Tibial nerve (tissue), 4 donors: ENCODE measurements around the gene REPS2. TPM values are rescaled to one million over a fixed set of nuclear protein-coding genes. Genes with fewer than 3 reads are reported as not detected.
"Not testable (repeated sequence)": the region's sequence is repeated elsewhere in the genome, so short reads cannot be mapped to it uniquely, and the experiment has no call there.

Source experiments
- DNase-seq, 2 donors: peaks; one replicate each; pipeline ENCODE4 v3.0.0-alpha.2; 2019; ENCODE audit warnings: low spot score in 2 of 2
- H3K27ac ChIP-seq, 4 donors: fragments of 200-600 bp; sonication (generic) in 3 of 4; one replicate each; pipeline ENCODE4 v1.5.1; 2017 to 2019; ENCODE audit warnings: mild to moderate bottlenecking in 1 of 4
- H3K27me3 ChIP-seq, 2 donors: fragments of 200-600 bp; sonication (generic) in 1 of 2; one replicate each; pipeline versions ENCODE4 v1.5.1 to v1.6.0; 2017 to 2019
- H3K36me3 ChIP-seq, 3 donors: fragments of 200-600 bp; sonication (generic); one replicate each; pipeline ENCODE4 v1.5.1; 2018 to 2019
- H3K4me1 ChIP-seq, 4 donors: fragments of 200-600 bp; sonication (generic) in 3 of 4; one replicate each; pipeline ENCODE4 v1.5.1; 2017 to 2019
- H3K4me3 ChIP-seq, 4 donors: fragments of 200-600 bp; sonication (generic) in 3 of 4; one replicate each; pipeline ENCODE4 v1.5.1; 2017 to 2019; ENCODE audit warnings: mild to moderate bottlenecking in 1 of 4, moderate library complexity in 1 of 4
- H3K9me3 ChIP-seq, 4 donors: fragments of 200-600 bp; sonication (generic) in 3 of 4; one replicate each; pipeline ENCODE4 v1.5.1; 2017 to 2019
- EP300 ChIP-seq, 2 donors: sonication (generic); formaldehyde crosslinking; IDR thresholded peaks; one replicate each; pipeline ENCODE4 v1.6.1; 2017; ENCODE audit warnings: antibody characterized with exemption in 2 of 2, mild to moderate bottlenecking in 1 of 2
- POLR2A ChIP-seq, 2 donors: fragments of 450-650 bp; IDR thresholded peaks; one replicate each; pipeline ENCODE4 v1.6.1; 2017; ENCODE audit warnings: antibody characterized with exemption in 2 of 2, mild to moderate bottlenecking in 2 of 2, moderate library complexity in 2 of 2
- WGBS, 2 donors: methylation state at CpG; one replicate each; pipeline ENCODE4 v1.1.5; 2018; 5-methylcytosine and 5-hydroxymethylcytosine counted together
- total RNA-seq, 4 donors: library from RNA; depleted of rRNA; stranded (reverse); fragments of >200 nt; gene quantifications; one replicate each; pipeline ENCODE4 v1.1.0, GENCODE V29; 2016
- TF ChIP-seq, protein P1 (sequence below), 5 experiments: fragments of 200-600 bp in 3 of 5; fragments of 450-650 bp in 2 of 5; sonication (generic) in 3 of 5; IDR thresholded peaks; one replicate each; pipeline ENCODE4 v1.5.1; 2016 to 2019; ENCODE audit warnings: antibody characterized with exemption in 5 of 5, mild to moderate bottlenecking in 3 of 5, moderate library complexity in 2 of 5

REPS2 gene
- total RNA-seq, 4 donors from 2014 or later = 7.5 to 26.0 (median 9.7) TPM

DNA sequence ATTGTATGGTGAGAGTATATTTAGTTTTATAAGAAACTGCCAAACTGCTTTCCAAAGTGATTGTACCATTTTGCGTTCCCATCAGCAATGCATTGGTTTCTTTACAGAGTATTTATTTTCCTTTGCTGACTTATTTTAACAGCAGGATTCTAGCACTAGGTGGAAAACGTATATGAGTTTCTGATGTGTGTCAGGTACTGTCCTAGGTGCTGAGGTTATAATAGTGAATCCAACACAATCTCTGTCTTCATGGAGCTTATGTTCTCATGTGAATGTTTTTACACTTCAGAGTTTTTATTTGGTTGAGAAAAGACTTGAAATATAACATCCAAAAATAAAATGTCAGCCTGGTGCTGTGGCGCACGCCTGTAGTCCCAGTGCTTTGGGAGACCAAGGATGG, 4.0 kb downstream of the REPS2 start:
- no peak overlapping the region for H3K4me3 ChIP-seq
- H3K4me1 ChIP-seq = peaks cover 0 to 5% (median 0%) of the 10 kb centered on the region in 4 donors
- TF ChIP-seq EP300 (IDR thresholded peaks at IDR 0.05) (no peak), POLR2A (IDR thresholded peaks at IDR 0.05) (no peak)
- TF ChIP-seq, protein P1, sequence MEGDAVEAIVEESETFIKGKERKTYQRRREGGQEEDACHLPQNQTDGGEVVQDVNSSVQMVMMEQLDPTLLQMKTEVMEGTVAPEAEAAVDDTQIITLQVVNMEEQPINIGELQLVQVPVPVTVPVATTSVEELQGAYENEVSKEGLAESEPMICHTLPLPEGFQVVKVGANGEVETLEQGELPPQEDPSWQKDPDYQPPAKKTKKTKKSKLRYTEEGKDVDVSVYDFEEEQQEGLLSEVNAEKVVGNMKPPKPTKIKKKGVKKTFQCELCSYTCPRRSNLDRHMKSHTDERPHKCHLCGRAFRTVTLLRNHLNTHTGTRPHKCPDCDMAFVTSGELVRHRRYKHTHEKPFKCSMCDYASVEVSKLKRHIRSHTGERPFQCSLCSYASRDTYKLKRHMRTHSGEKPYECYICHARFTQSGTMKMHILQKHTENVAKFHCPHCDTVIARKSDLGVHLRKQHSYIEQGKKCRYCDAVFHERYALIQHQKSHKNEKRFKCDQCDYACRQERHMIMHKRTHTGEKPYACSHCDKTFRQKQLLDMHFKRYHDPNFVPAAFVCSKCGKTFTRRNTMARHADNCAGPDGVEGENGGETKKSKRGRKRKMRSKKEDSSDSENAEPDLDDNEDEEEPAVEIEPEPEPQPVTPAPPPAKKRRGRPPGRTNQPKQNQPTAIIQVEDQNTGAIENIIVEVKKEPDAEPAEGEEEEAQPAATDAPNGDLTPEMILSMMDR (IDR thresholded peaks at IDR 0.05) = no peak
- WGBS, 2 donors = 65 to 91% methylated on average over 4 of the region's 4 CpGs
- DNase-seq = no peak
- H3K36me3 ChIP-seq = no peaks in the 10 kb centered on the region
- H3K27me3 ChIP-seq = peaks cover 0 to 17% of the 10 kb centered on the region in 2 donors
- no peaks in the 10 kb centered on the region for H3K9me3 ChIP-seq
- H3K27ac ChIP-seq = no peak overlapping the region

DNA sequence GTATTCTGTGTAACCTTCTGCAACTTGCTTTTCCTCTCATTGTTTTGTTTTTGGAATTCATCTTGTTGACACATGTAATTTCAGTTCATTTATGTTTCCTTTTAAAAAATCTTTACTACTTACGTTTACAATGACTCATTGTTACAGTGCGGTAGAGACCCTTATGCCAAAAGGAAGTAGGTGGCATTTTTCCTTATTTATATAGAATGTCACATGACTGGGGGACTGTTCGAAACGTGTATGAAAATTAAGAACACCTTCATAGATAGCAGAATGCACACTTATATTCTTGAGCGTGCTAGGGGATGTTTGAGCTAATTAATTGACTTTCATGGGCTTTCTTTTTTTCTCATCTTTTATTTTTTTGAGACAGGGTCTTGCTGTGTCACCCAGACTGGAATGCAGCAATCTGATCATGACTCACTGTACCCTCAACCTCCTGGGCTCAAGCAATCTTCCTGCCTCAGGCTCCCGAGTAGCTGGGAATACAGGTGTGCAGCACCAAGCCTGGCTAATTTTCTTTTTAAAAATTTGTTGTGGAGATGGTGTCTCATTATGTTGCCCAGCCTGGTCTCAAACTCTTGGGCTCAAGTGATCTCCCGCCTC, 7.3 kb downstream of the REPS2 start:
- DNase-seq = no peak
- H3K36me3 ChIP-seq = no peaks in the 10 kb centered on the region
- H3K9me3 ChIP-seq = no peaks in the 10 kb centered on the region
- TF ChIP-seq POLR2A (IDR thresholded peaks at IDR 0.05) (no peak), EP300 (IDR thresholded peaks at IDR 0.05) (no peak)
- TF ChIP-seq, protein P1 (IDR thresholded peaks at IDR 0.05) = no peak
- 39 to 62% methylated on average over 7 of the region's 7 CpGs for WGBS, 2 donors
- H3K4me1 ChIP-seq = no peaks in the 10 kb centered on the region
- H3K27ac ChIP-seq = no peak overlapping the region
- H3K27me3 ChIP-seq = peaks cover 0 to 12% of the 10 kb centered on the region in 2 donors
- H3K4me3 ChIP-seq = no peak overlapping the region

GRCh38 chrX:16957751-16958150, 11.3 kb downstream of the REPS2 start:
- TF ChIP-seq POLR2A (IDR thresholded peaks at IDR 0.05) (no peak), EP300 (IDR thresholded peaks at IDR 0.05) (no peak)
- TF ChIP-seq, protein P1 (IDR thresholded peaks at IDR 0.05) = no peak
- H3K4me3 ChIP-seq = no peak overlapping the region

GRCh38 chrX:16958356-16958755, 11.9 kb downstream of the REPS2 start:
- TF ChIP-seq, protein P1 (IDR thresholded peaks at IDR 0.05) = no peak
- no peak for TF ChIP-seq POLR2A (IDR thresholded peaks at IDR 0.05)
- TF ChIP-seq EP300 (IDR thresholded peaks at IDR 0.05) = no peak
- H3K4me1 ChIP-seq = no peaks in the 10 kb centered on the region
- no peak overlapping the region for H3K27ac ChIP-seq
- H3K27me3 ChIP-seq = peaks cover 0 to 8% of the 10 kb centered on the region in 2 donors
- no peak for DNase-seq
- WGBS, 2 donors = 43 to 53% methylated on average over 2 of the region's 2 CpGs
- H3K4me3 ChIP-seq = no peak overlapping the region
- no peaks in the 10 kb centered on the region for H3K9me3 ChIP-seq
- no peaks in the 10 kb centered on the region for H3K36me3 ChIP-seq

More at GRCh38 chrX:16957751-16958150, 11.3 kb downstream of the REPS2 start:
- Histone ChIP-seq H3K4me1 (no peaks in the 10 kb centered on the region), H3K36me3 (no peaks in the 10 kb centered on the region), H3K27me3 (peaks cover 0 to 8% of the 10 kb centered on the region in 2 donors), H3K9me3 (no peaks in the 10 kb centered on the region), H3K27ac (no peak overlapping the region)
- DNase-seq = no peak
- WGBS, 2 donors = 82 to 83% methylated on average over 3 of the region's 3 CpGs

- not testable (repeated sequence) for H3K4me3 ChIP-seq, H3K4me1 ChIP-seq, H3K27me3 ChIP-seq, H3K36me3 ChIP-seq, DNase-seq, H3K27ac ChIP-seq, H3K9me3 ChIP-seq
- WGBS, 2 donors = 84 to 93% methylated on average over 4 of the region's 4 CpGs
These were observed 16.2 kb downstream of the REPS2 start for GRCh38 chrX:16962661-16963060.
